A172 (cell line): Measurements from ENCODE around the gene CSAD. TPM values are rescaled to one million over a fixed set of nuclear protein-coding genes. Genes with fewer than 3 reads are reported as not detected.
A peak's percentile ranks its signal among the peaks of the same experiment; 100 is the strongest.

Experiments used
- DNase-seq: peaks from one replicate; pipeline ENCODE4 v3.0.0-alpha.2; 2015; ENCODE audit warnings: low spot score
- total RNA-seq: library from RNA; depleted of rRNA; stranded (reverse); fragments of >200 nt; shearing (Covaris generic); gene quantifications from 2 replicates; pipeline ENCODE4 v1.2.3, GENCODE V29; 2014; rRNA removed

Gene CSAD, protein sequence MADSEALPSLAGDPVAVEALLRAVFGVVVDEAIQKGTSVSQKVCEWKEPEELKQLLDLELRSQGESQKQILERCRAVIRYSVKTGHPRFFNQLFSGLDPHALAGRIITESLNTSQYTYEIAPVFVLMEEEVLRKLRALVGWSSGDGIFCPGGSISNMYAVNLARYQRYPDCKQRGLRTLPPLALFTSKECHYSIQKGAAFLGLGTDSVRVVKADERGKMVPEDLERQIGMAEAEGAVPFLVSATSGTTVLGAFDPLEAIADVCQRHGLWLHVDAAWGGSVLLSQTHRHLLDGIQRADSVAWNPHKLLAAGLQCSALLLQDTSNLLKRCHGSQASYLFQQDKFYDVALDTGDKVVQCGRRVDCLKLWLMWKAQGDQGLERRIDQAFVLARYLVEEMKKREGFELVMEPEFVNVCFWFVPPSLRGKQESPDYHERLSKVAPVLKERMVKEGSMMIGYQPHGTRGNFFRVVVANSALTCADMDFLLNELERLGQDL
- 2.6 and 9.2 TPM in 2 replicates for total RNA-seq

DNA sequence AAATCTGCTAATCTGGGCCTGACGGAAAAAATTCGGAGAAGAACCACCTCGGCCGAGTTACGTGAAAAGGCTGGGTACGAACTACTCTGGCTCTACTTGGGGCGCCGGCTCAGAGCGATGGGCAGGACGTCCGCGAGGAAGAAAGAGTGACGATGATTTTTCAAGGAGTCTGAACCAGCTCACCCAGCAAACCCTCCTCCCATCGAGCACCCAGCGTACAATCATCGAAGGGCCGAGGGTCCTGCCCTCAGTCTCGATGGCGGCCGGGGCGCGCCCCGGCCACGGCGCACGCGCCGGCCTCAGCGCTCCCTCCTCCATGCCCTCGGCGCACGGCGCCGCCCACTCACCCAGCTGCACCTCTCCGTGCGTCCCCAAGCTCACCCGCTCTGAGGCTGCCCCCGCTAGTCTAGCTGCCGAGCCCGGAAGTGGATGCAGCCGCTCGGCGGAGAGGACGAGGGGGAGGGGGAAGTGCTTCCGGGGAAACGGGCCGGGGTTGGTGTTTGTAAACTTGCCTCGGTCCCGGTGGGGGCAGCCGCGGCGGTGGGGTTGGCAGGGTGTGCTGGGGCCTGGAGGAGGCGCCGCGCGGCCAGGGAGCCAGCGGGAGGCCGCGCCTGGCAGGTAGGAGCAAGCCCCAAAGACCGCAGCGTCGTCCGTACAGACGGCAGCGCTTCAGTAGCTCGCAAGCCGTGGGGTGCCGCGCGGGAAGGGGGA lies at the start of gene CSAD, which contains the start of gene ZNF740:
Gene CSAD, minus strand, starts transcription at position 706 of the 711 bp plus-strand sequence. CDS start 7,455 bp downstream, outside the sequence.
Gene ZNF740, plus strand, starts transcription at position 503 of the 711 bp plus-strand sequence. CDS start 1,262 bp downstream, outside the sequence.
- DNase-seq = peak; percentile 92

GRCh38 chr12:53230108-53230845 lies 49.6 kb upstream of the CSAD start:
- DNase-seq = no peak

DNA sequence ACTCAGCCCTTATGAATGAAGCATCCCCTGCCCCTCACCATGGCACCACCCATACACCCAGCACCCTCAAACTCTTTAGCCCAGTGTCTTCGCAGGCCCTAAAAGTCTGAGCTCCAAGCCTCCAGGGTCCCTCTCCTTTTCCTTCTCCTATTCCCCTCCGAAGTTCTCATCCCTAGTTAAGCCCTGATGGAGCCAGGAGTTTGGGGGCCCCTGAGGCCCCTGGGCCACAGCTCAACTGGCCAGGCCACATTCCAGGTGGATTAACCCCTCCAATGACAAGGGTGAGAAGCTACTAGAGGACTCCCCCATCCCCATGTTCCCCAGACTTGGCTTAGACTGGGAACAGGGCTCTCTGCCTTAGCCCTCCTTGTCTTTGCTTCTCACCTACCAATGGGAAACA lies 48.7 kb upstream of the CSAD start:
- DNase-seq = no peak

- DNase-seq = no peak
Observed at GRCh38 chr12:53227836-53228235, 47.1 kb upstream of the CSAD start.

DNA sequence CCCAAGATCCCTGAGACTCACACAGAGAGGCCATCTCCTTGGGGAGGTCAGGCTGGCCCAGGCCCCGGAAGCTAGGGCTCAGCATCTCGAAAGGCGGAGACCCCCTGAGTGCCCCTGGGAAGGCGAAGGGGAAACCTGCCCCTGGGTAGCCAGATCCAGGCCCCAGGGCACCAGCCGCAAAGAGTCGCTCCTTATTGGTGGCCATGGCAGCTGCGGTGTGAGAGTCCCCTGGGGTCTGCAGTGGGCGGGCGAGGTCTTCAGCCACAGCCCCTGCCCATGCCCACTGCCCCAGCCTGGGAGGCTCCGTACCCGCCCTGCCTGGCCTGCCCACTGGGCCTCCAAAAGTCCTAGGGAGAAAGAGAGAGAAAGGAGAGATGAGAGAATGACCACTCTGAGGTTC lies 46.6 kb upstream of the CSAD start:
- no peak for DNase-seq

- no peak for DNase-seq
Observed at GRCh38 chr12:53226815-53227214, 46.1 kb upstream of the CSAD start.

DNA sequence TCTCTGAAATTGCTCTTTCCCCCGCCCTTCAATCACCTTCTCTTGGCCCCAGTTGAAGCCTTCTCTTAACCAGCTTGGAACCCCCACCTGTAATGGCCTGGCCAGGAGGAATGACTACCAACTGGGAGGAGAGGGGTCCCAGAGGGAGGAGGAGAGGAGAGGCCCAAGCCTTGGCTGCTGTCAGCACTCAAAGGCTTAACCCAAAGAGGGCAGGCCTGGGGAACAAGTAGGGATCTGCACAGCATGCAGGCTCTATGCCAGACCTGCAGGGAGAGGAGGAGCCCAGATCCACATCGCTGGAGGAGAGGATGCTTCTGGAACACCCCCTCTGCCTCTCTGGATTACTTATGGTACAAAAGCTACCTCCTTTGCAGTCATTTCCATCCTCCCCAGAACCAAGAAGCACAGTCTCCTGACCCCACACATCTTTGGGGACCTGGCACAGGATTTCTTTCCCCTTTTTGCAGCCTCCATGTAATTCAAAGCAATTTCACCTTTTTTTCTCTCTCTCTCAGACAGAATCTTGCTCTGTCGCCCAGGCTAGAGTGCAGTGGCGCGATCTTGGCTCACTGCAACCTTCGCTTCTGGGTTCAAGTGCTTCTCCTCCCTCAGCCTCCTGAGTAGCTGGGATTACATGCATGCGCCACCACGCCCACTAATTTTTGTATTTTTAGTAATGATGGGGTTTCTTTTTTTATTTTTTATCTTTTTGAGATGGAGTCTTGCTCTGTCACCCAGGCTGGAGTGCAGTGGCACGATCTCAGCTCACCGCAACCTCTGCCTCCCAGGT lies 45.1 kb upstream of the CSAD start:
- no peak for DNase-seq

DNA sequence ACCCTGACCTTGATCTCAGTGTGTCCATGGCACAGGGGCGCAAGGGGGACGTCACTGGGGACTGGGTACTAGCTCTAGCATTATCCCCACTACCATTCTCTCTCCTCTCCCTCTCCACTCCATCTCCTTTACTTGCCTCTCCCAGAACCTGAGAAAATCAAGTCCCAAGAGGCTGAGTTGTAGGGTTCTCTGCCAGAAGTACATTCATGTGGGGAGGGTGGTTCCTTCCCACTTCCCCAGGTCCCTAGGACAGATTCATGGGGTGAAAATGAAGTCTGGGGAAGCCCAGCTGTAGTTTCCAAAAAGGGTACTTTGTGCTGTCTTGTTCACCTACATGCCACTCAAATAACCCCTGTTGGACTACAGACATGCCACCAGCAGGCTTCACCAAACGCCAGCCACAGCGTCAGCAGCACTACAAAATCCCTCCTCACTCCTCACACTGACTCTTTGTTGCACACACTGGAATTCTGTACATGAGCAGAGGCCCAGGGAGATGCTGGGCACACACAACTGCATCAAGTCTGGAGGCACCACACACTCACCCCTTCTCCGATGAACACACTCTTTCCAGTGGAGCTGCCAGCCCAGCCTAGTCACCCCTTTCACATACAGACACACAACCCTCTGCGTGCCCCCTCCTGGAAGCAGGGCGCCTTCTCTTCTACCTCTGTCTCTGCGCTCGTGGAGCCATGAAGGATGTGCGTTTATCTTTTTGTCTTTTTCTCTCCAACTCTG lies 44.3 kb upstream of the CSAD start:
- no peak for DNase-seq

DNA sequence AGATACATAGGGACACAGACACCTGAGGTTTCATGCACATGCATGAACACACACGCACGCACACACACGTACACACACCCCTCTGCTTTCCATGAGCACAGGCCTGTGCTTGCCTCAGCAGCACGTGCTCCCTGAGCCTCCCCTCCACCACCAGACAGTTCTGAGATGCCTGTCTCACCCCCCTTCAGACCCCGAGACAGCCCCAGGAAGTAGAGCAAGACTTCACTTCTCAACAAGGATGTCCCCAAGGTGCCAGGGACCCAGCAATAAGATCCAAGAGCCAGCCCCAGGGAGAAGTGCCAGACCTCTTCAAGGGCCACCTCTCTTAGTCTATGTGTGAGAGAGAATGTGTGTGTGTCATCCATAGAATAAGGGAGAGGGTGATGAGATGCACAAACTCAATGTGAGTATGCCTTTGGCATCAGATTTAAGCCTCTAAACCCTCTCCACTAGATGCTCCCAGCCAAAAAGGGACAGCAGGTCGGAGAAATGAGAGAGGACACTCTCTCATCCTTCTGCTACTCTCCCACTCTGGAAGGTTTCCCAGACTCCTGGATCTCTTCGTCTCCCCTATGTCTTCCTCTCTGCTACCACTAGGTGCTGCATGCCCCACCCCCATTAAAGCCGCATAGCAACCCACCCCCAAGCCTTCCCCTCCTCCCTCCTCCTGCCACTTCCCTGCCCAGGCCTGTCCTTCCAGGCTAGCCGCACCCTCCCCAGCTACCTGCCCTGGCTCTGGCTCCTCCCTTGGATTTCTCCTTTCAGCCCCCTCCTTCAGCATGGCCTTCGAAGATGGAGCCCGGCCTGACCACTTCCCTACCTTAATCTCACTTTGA lies 43.6 kb upstream of the CSAD start:
- no peak for DNase-seq

GRCh38 chr12:53223389-53224060 lies 42.8 kb upstream of the CSAD start:
- DNase-seq = no peak

GRCh38 chr12:53222806-53223261 lies 42.1 kb upstream of the CSAD start:
- no peak for DNase-seq

DNA sequence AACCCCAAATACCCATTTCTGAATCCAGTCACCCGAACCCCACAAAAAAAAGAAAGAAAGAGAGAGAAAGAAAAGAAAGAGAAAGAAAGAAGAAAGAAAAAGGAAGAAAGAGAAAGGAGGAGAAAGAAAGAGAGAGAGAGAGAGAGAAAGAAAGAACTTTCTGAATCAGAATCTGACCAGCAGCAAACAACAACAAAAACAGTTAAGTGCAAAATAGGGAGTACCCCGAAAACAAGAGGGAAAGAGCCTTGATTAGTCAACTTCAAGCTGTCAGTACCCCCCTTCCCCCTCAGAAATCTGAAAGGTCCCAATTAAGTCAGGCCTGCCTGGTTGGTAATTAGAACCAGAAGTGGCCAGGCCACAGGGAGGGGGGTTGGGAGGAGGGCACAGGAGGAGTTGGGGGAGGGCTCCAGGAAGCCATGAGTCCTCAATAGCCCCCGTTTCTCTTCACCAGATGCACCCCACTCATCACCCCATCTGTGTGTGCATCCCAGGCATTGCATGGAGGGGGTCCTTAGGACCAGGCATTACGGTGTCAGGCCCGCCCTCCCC lies 41.5 kb upstream of the CSAD start:
- DNase-seq = no peak

- DNase-seq = peak; percentile 25
Observed at GRCh38 chr12:53221203-53222080, 40.7 kb upstream of the CSAD start.

DNA sequence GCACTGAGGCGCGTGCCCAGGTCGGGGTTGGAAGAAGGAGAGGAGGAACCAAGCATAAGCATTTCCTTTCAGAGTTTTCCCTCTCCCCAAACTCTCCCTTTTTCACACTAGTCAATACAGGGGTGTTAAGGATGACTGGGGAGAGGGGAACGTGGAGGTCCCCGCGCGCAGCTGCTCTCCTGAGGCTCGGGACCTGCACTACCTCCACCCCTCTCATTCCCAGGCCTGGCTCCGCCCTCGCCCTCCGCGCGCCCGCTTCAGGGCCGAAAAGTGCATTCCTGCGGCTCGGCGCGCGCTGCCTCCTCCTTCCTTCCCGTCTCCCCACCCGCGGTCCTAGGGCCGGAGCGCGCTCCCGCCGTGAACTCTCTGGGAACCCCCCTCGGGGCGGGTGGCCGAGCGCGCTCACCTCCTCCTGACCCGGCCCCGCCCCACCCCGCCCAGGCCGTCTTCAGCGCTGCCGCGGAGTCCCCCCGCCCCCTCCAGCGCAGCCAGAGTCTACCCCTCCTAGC lies 40.0 kb upstream of the CSAD start:
- DNase-seq = peak; percentile 87

- no peak for DNase-seq
Observed at GRCh38 chr12:53219956-53220693, 39.4 kb upstream of the CSAD start.

GRCh38 chr12:53219292-53219955 lies 38.7 kb upstream of the CSAD start:
- DNase-seq = no peak
